ENCODE results near the gene NR2C2. TPM values are rescaled to one million over a fixed set of nuclear protein-coding genes. Genes with fewer than 3 reads are reported as not detected.

Gene NR2C2
- total RNA-seq, 2 donors from 2014 or later = 54.4 to 60.8 TPM

DNA sequence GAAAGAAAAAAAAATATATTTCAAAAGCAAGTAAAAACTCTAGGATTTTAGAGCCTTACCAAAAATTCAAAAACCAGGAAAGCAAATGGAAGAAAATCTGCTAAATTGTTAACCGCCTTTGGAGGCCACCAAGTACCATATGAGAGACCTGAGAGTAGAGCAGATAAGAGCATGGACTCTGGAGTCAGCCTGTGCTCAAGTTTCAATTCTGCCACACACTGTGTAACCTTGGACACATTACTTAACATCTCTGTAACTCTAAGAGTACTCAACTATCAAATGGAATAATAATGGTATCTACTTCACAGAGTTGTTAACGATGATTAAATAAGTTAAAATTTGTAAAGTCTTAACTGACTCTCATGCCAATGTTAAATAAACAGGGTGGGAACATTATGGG, 138.9 kb downstream of the NR2C2 start:
- Histone ChIP-seq H3K9me3 (ENCODE audit: control insufficient read depth, low read length) (no peaks in the 10 kb centered on the region), H3K27me3 (ENCODE audit: control insufficient read depth, insufficient read depth, low read length, poor library complexity, severe bottlenecking) (no peaks in the 10 kb centered on the region), H3K27ac (ENCODE audit: low read depth, low read length) (no peak overlapping the region), H3K4me3 (ENCODE audit: low read length) (no peak overlapping the region), H3K36me3 (ENCODE audit: control insufficient read depth, insufficient read depth, low read length) (peaks cover 86% of the 10 kb centered on the region), H3K9ac (ENCODE audit: extremely low read depth, low read length, poor library complexity, severe bottlenecking) (no peak overlapping the region), H3K4me1 (ENCODE audit: control insufficient read depth, insufficient read depth, low read length) (no peaks in the 10 kb centered on the region)
- TF ChIP-seq, protein P1, sequence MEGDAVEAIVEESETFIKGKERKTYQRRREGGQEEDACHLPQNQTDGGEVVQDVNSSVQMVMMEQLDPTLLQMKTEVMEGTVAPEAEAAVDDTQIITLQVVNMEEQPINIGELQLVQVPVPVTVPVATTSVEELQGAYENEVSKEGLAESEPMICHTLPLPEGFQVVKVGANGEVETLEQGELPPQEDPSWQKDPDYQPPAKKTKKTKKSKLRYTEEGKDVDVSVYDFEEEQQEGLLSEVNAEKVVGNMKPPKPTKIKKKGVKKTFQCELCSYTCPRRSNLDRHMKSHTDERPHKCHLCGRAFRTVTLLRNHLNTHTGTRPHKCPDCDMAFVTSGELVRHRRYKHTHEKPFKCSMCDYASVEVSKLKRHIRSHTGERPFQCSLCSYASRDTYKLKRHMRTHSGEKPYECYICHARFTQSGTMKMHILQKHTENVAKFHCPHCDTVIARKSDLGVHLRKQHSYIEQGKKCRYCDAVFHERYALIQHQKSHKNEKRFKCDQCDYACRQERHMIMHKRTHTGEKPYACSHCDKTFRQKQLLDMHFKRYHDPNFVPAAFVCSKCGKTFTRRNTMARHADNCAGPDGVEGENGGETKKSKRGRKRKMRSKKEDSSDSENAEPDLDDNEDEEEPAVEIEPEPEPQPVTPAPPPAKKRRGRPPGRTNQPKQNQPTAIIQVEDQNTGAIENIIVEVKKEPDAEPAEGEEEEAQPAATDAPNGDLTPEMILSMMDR (conservative IDR thresholded peaks at IDR 0.05) = no peak
- H3K4me3 Mint-ChIP-seq = no peak overlapping the region
- H3K9me3 Mint-ChIP-seq = no peaks in the 10 kb centered on the region
- no peak for DNase-seq
- H3K27ac Mint-ChIP-seq = no peak overlapping the region
- H3K4me1 Mint-ChIP-seq = no peaks in the 10 kb centered on the region
- H3K36me3 Mint-ChIP-seq (ENCODE audit: low read depth) = peaks cover 54% of the 10 kb centered on the region
- 93% methylated on average over 2 of the region's 2 CpGs; no CpG with 5 or more reads in 1 of the 2 experiments for WGBS, 2 experiments (ENCODE audit: insufficient coverage in 1 of 2, insufficient read length in 1 of 2)
- no peaks in the 10 kb centered on the region for H3K27me3 Mint-ChIP-seq (ENCODE audit: insufficient read depth)

DNA sequence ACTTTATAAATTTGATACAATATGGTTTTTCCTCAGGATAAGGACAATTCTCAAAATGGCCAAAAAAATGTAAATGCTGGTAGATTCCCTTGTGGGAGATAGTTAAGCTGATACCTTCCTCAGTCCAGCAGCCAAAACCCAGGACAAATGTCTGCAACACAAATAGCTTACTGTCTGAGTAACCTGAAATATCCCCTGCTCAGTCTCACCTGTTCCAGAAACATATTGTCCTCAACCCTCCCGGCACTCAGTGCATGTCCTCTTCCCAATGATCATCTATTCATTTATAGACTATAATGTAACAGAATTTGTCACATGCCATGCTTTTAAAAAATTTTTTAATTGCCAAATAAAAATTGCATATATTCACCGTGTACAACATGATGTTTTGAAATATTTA, 139.3 kb downstream of the NR2C2 start:
- Histone ChIP-seq H3K9ac (ENCODE audit: extremely low read depth, low read length, poor library complexity, severe bottlenecking) (no peak overlapping the region), H3K4me1 (ENCODE audit: control insufficient read depth, insufficient read depth, low read length) (no peaks in the 10 kb centered on the region)

GRCh38 chr3:15089201-15089600, 141.8 kb downstream of the NR2C2 start:
- no peaks in the 10 kb centered on the region for H3K4me1 Mint-ChIP-seq
- 100% methylated on average over 1 of the region's 1 CpG; no CpG with 5 or more reads in 1 of the 2 experiments for WGBS, 2 experiments (ENCODE audit: insufficient coverage in 1 of 2, insufficient read length in 1 of 2)
- H3K27me3 Mint-ChIP-seq (ENCODE audit: insufficient read depth) = no peaks in the 10 kb centered on the region
- peaks cover 33% of the 10 kb centered on the region for H3K36me3 Mint-ChIP-seq (ENCODE audit: low read depth)
- H3K27ac ChIP-seq (ENCODE audit: low read depth, low read length) = no peak overlapping the region
- H3K27ac Mint-ChIP-seq = no peak overlapping the region
- H3K27me3 ChIP-seq (ENCODE audit: control insufficient read depth, insufficient read depth, low read length, poor library complexity, severe bottlenecking) = no peaks in the 10 kb centered on the region
- no peak overlapping the region for H3K4me3 ChIP-seq (ENCODE audit: low read length)
- H3K4me3 Mint-ChIP-seq = no peak overlapping the region
- H3K4me1 ChIP-seq (ENCODE audit: control insufficient read depth, insufficient read depth, low read length) = no peaks in the 10 kb centered on the region
- peaks cover 76% of the 10 kb centered on the region for H3K36me3 ChIP-seq (ENCODE audit: control insufficient read depth, insufficient read depth, low read length)
- no peaks in the 10 kb centered on the region for H3K9me3 ChIP-seq (ENCODE audit: control insufficient read depth, low read length)
- TF ChIP-seq, protein P1 (conservative IDR thresholded peaks at IDR 0.05) = no peak
- H3K9ac ChIP-seq (ENCODE audit: extremely low read depth, low read length, poor library complexity, severe bottlenecking) = no peak overlapping the region
- DNase-seq = no peak
- no peaks in the 10 kb centered on the region for H3K9me3 Mint-ChIP-seq

More for the DNA sequence above, 139.3 kb downstream of the NR2C2 start:
- TF ChIP-seq, protein P1 (conservative IDR thresholded peaks at IDR 0.05) = no peak
- no peak overlapping the region for H3K27ac Mint-ChIP-seq
- Histone ChIP-seq H3K9me3 (ENCODE audit: control insufficient read depth, low read length) (no peaks in the 10 kb centered on the region), H3K36me3 (ENCODE audit: control insufficient read depth, insufficient read depth, low read length) (peaks cover 86% of the 10 kb centered on the region), H3K4me3 (ENCODE audit: low read length) (no peak overlapping the region), H3K27ac (ENCODE audit: low read depth, low read length) (no peak overlapping the region), H3K27me3 (ENCODE audit: control insufficient read depth, insufficient read depth, low read length, poor library complexity, severe bottlenecking) (no peaks in the 10 kb centered on the region)
- no peaks in the 10 kb centered on the region for H3K9me3 Mint-ChIP-seq
- H3K4me3 Mint-ChIP-seq = no peak overlapping the region
- WGBS, 2 experiments (ENCODE audit: insufficient coverage in 1 of 2, insufficient read length in 1 of 2) = 95 to 100% methylated on average over 2 of the region's 2 CpGs
- peaks cover 50% of the 10 kb centered on the region for H3K36me3 Mint-ChIP-seq (ENCODE audit: low read depth)
- no peaks in the 10 kb centered on the region for H3K4me1 Mint-ChIP-seq
- DNase-seq = no peak
- H3K27me3 Mint-ChIP-seq (ENCODE audit: insufficient read depth) = no peaks in the 10 kb centered on the region

All from endodermal cell (in vitro differentiated cells).